ENCODE data around the gene CDC25B. TPM values are rescaled to one million over a fixed set of nuclear protein-coding genes. Genes with fewer than 3 reads are reported as not detected.
A peak's percentile ranks its signal among the peaks of the same experiment; 100 is the strongest.
"Not testable (repeated sequence)": the region's sequence is repeated elsewhere in the genome, so short reads cannot be mapped to it uniquely, and the experiment has no call there.

The CDC25B gene
- polyA plus RNA-seq, 2 of the 4 experiments (the other 2 are of a cell fraction): 136 to 150 TPM

DNA sequence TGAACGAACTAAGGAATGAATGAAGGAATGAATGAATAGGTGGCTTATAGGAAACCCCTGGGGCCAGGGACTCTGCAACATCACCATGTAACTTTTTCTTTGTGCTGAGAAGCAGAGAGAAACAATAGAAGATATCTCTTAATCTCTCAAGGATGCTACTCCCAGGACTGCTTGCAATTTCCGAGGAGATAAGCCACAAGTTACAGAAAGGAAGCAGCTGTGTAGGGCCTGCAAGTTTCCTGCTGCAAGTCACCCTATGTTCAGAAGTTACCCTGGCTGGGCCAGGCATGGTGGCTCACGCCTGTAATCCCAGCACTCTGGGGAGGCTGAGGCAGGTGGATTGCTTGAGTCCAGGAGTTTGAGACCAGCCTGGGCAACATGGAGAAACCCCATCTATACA lies 43.2 kb downstream of the CDC25B start:
- ATAC-seq (no peak), DNase-seq (ENCODE audit: low read depth in 1 of 2, low spot score in 1 of 2) (no peak), FAIRE-seq (no peak)
- Histone ChIP-seq H3K9me3 (no peaks in the 10 kb centered on the region), H3K4me1 (peaks cover 16% of the 10 kb centered on the region), H3K4me2 (no peak overlapping the region), H3K4me3 (no peak overlapping the region), H3K27ac (no peak overlapping the region)
- ChIA-PET CTCF (interaction anchor here (0.6 to 13.6 kb wide), 7 partner anchors 9 to 151 kb away, joined by 3 to 128 read pairs (median 5); partner anchors contain the start of gene AP5S1), POLR2A (interaction anchor here (0.7 kb wide), 1 partner anchor 10 kb away, joined by 3 read pairs; no protein-coding TSS in a partner anchor)
- no peak for TF ChIP-seq CEBPB (IDR thresholded peaks at IDR 0.05)
- TF ChIP-seq, protein P1, sequence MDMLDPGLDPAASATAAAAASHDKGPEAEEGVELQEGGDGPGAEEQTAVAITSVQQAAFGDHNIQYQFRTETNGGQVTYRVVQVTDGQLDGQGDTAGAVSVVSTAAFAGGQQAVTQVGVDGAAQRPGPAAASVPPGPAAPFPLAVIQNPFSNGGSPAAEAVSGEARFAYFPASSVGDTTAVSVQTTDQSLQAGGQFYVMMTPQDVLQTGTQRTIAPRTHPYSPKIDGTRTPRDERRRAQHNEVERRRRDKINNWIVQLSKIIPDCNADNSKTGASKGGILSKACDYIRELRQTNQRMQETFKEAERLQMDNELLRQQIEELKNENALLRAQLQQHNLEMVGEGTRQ (IDR thresholded peaks at IDR 0.05): no peak
- TF ChIP-seq HOXB13 (CRISPR knock-in tag; IDR thresholded peaks at IDR 0.05; ENCODE audit: low read depth): no peak
- no peak for TF ChIP-seq ZNF302 (CRISPR knock-in tag; IDR thresholded peaks at IDR 0.05)
- no peak for TF ChIP-seq MAFK (IDR thresholded peaks at IDR 0.05; ENCODE audit: partially characterized antibody)
- no peak for TF ChIP-seq NFE2L2 (conservative IDR thresholded peaks at IDR 0.05; ENCODE audit: low read length)
- no peak for TF ChIP-seq EHMT2 (IDR thresholded peaks at IDR 0.05; ENCODE audit: low read depth)
- TF ChIP-seq FOXS1 (CRISPR knock-in tag; IDR thresholded peaks at IDR 0.05): no peak
- no peak for TF ChIP-seq CBX8 (IDR thresholded peaks at IDR 0.05)
- TF ChIP-seq MAZ (IDR thresholded peaks at IDR 0.05; ENCODE audit: borderline replicate concordance, low read depth, low read length): no peak
- TF ChIP-seq EP300 (IDR thresholded peaks at IDR 0.05): no peak
- no peak for TF ChIP-seq CBX2 (IDR thresholded peaks at IDR 0.05; ENCODE audit: borderline replicate concordance, low read depth)
- TF ChIP-seq RFX5 (IDR thresholded peaks at IDR 0.05): no peak
- no peak for TF ChIP-seq POLR2AphosphoS2 (conservative IDR thresholded peaks at IDR 0.05; ENCODE audit: low read length)
- no peak for TF ChIP-seq CHD2 (IDR thresholded peaks at IDR 0.05; ENCODE audit: low read length, partially characterized antibody)
- TF ChIP-seq, protein P2, sequence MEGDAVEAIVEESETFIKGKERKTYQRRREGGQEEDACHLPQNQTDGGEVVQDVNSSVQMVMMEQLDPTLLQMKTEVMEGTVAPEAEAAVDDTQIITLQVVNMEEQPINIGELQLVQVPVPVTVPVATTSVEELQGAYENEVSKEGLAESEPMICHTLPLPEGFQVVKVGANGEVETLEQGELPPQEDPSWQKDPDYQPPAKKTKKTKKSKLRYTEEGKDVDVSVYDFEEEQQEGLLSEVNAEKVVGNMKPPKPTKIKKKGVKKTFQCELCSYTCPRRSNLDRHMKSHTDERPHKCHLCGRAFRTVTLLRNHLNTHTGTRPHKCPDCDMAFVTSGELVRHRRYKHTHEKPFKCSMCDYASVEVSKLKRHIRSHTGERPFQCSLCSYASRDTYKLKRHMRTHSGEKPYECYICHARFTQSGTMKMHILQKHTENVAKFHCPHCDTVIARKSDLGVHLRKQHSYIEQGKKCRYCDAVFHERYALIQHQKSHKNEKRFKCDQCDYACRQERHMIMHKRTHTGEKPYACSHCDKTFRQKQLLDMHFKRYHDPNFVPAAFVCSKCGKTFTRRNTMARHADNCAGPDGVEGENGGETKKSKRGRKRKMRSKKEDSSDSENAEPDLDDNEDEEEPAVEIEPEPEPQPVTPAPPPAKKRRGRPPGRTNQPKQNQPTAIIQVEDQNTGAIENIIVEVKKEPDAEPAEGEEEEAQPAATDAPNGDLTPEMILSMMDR (IDR thresholded peaks at IDR 0.05): no peak
- no peak for TF ChIP-seq BHLHE40 (IDR thresholded peaks at IDR 0.05; ENCODE audit: low read depth, low read length)
- no peak for TF ChIP-seq RARB (CRISPR knock-in tag; IDR thresholded peaks at IDR 0.05)
- TF ChIP-seq EHF (CRISPR knock-in tag; IDR thresholded peaks at IDR 0.05): no peak
- 87% methylated on average over 3 of the region's 3 CpGs for WGBS (ENCODE audit: missing lambda C conversion rate)

DNA sequence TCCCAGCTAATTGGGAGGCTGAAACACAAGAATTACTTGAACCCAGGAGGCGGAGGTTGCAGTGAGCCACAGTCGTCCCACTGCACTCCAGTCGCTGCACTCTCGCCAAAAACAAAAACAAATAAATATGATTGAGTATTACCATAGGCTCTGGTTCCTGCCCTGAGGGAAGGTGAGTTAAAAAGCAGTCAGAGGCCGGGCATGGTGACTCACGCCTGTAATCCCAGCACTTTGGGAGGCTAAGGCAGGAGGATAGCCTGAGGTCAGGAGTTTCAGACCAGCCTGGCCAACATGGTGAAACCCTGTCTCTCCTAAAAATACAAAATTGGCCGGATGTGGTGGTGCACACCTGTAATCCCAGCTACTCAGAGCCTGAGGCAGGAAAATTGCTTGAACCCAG lies 44.1 kb downstream of the CDC25B start:
- POLR2A ChIA-PET; DNase-seq (ENCODE audit: low read depth in 1 of 2, low spot score in 1 of 2): not testable (repeated sequence)
- CTCF ChIA-PET: interaction anchor here (0.8 to 13.6 kb wide), 5 partner anchors 10 to 152 kb away, joined by 3 to 128 read pairs (median 5); partner anchors contain the start of gene AP5S1

DNA sequence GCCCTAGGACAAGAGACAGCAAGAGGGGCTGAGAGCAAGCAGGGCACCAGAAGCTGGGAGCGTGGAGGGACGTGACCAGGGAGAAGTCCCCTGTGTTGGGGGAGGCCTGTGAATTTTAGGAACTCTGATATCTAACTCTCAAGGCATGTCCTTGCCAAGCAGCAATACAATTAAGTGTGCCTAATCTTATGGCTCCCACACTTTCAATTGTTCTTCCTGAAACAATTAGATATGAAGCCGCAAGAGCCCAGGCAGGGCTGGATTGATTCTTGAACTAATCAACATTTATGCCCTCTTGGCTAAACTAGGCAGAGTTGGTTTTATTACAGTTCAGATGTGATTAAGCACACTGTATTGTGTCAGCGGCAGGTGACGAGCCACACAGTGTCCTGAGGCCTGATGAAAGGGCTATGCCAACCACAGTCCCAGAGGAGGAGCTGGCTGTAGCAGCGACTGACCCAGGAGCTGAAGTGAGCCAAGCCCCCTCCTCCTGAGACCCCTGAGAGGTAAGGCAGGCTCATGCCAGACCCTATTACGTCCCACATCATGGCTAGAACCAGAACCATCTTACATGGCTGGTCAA lies 46.3 kb downstream of the CDC25B start:
- no peak for ATAC-seq
- Histone ChIP-seq H3K4me3 (no peak overlapping the region), H3K9me3 (no peaks in the 10 kb centered on the region), H3K4me2 (no peak overlapping the region), H3K4me1 (peaks cover 22% of the 10 kb centered on the region), H3K27ac (peak overlapping the region in 1 of 2 experiments; percentile 74; a peak in 4 of 6 replicates)
- DNase-seq (ENCODE audit: low read depth in 1 of 2, low spot score in 1 of 2): no peak
- POLR2A ChIA-PET: interaction anchor here (2.0 kb wide), 1 partner anchor 22 kb away, joined by 5 read pairs; the partner anchor contains the start of gene AP5S1
- 92% methylated on average over 7 of the region's 7 CpGs for WGBS (ENCODE audit: missing lambda C conversion rate)
- no peak for TF ChIP-seq HEYL (CRISPR knock-in tag; IDR thresholded peaks at IDR 0.05)
- no peak for TF ChIP-seq CHD2 (IDR thresholded peaks at IDR 0.05; ENCODE audit: low read length, partially characterized antibody)
- TF ChIP-seq BHLHE40 (IDR thresholded peaks at IDR 0.05; ENCODE audit: low read depth, low read length): no peak
- FAIRE-seq: no peak
- CTCF ChIA-PET: interaction anchor here (0.7 to 4.7 kb wide), 6 partner anchors 8 to 166 kb away, joined by 3 to 41 read pairs (median 4); partner anchors contain the start of gene AP5S1

More for the DNA sequence above, 44.1 kb downstream of the CDC25B start:
- Histone ChIP-seq H3K27ac (0 out of 6 replicates have a peak overlapping the region, but pooled peaks of 1 of the 2 experiments have one; percentile 18), H3K4me1 (peaks cover 16% of the 10 kb centered on the region)
- not testable (repeated sequence) for ATAC-seq, H3K9me3 ChIP-seq, H3K4me3 ChIP-seq, FAIRE-seq, H3K4me2 ChIP-seq
- 60% methylated on average over 7 of the region's 7 CpGs for WGBS (ENCODE audit: missing lambda C conversion rate)
